A673 (cell line): Measurements from ENCODE around the gene APC. TPM values are rescaled to one million over a fixed set of nuclear protein-coding genes. Genes with fewer than 3 reads are reported as not detected.
A peak's percentile ranks its signal among the peaks of the same experiment; 100 is the strongest.
"Not testable (repeated sequence)": the region's sequence is repeated elsewhere in the genome, so short reads cannot be mapped to it uniquely, and the experiment has no call there.

Experiments
- BruUV-seq: library from RNA; stranded (reverse); fragments of 400-500 nt; replicated peaks from 2 replicates; lab custom pipeline; 2021; lab: Mats Ljungman, UMichigan
- CTCF ChIA-PET: fragments of 300-600 bp; sonication (Branson Sonifier 250); formaldehyde crosslinking; loops from one replicate; lab custom pipeline; 2022; ENCODE audit warnings: antibody characterized with exemption; lab: Charles Lee
- POLR2A ChIA-PET: fragments of 300-600 bp; sonication (Branson Sonifier 250); formaldehyde crosslinking; loops from one replicate; lab custom pipeline; 2022; ENCODE audit warnings: antibody characterized with exemption; ENCODE audit not compliant: low non-redundant PET; lab: Charles Lee
- DNase-seq: peaks from one replicate; pipeline ENCODE4 v3.0.0-alpha.2; 2015; ENCODE audit warnings: low spot score
- H3K27ac ChIP-seq: fragments of 200-600 bp; sonication (generic); 2 replicates; pipeline ENCODE4 v1.5.1; 2016; ENCODE audit warnings: mixed run types, low read depth, mild to moderate bottlenecking, mixed read lengths, antibody characterized with exemption, low read length; ENCODE audit not compliant: poor library complexity, severe bottlenecking
- H3K27me3 ChIP-seq: fragments of 200-600 bp; sonication (generic); replicated peaks from 2 replicates; pipeline ENCODE4 v1.6.1; 2017; ENCODE audit warnings: mixed run types, low read depth, mild to moderate bottlenecking, mixed read lengths, antibody characterized with exemption, low read length; ENCODE audit not compliant: insufficient read depth, poor library complexity
- H3K36me3 ChIP-seq: fragments of 200-600 bp; sonication (generic); 2 replicates; pipeline ENCODE4 v1.6.1; 2016; ENCODE audit warnings: mixed run types, mild to moderate bottlenecking, mixed read lengths, antibody characterized with exemption, low read length; ENCODE audit not compliant: insufficient read depth, poor library complexity, severe bottlenecking
- H3K4me1 ChIP-seq: fragments of 200-600 bp; sonication (generic); 2 replicates; pipeline ENCODE4 v1.6.1; 2017; ENCODE audit warnings: mixed run types, mild to moderate bottlenecking, mixed read lengths, antibody characterized with exemption, low read length; ENCODE audit not compliant: insufficient read depth, poor library complexity, severe bottlenecking
- H3K4me3 ChIP-seq: fragments of 200-600 bp; sonication (generic); 2 replicates; pipeline ENCODE4 v1.5.1; 2016; ENCODE audit warnings: low read depth, mixed run types, mild to moderate bottlenecking, mixed read lengths, low read length; ENCODE audit not compliant: poor library complexity, severe bottlenecking
- H3K9me3 ChIP-seq: fragments of 200-600 bp; sonication (generic); 2 replicates; pipeline ENCODE4 v1.6.1; 2016; ENCODE audit warnings: mixed run types, low read depth, mild to moderate bottlenecking, mixed read lengths, antibody characterized with exemption, low read length; ENCODE audit not compliant: poor library complexity, severe bottlenecking
- CTCF ChIP-seq: fragments of 300-800, 200-600 bp; sonication (generic); conservative IDR thresholded peaks from 2 replicates; pipeline ENCODE4 v1.5.1; 2017; ENCODE audit warnings: low read depth, mild to moderate bottlenecking, antibody characterized with exemption, low read length, moderate library complexity, mixed read lengths
- EZH2 ChIP-seq: fragments of 200-600 bp; sonication (generic); IDR thresholded peaks from 2 replicates; pipeline ENCODE4 v1.6.1; 2017; ENCODE audit warnings: borderline replicate concordance, low read depth, mild to moderate bottlenecking, mixed read lengths, antibody characterized with exemption, low read length; ENCODE audit not compliant: poor library complexity, severe bottlenecking
- intact Hi-C: fragments of 100-400 bp; cut with micrococcal nuclease; formaldehyde crosslinking; loops from one replicate; pipeline ENCODE4 v1.10.0; 2022; ENCODE audit not compliant: unreplicated experiment
- total RNA-seq: library from RNA; stranded (reverse); gene quantifications from 2 replicates; pipeline ENCODE4 v1.2.3, GENCODE V29; 2021

APC gene
- total RNA-seq, 1 experiment from 2014 or later = 39.3 TPM

- no peak for TF ChIP-seq EZH2
- TF ChIP-seq CTCF = no peak
- CTCF ChIA-PET = no interaction called here
- intact Hi-C loops = no loop called here
These were observed 117.0 kb downstream of the APC start for GRCh38 chr5:112854651-112855050.

GRCh38 chr5:112857866-112858265 lies 120.2 kb downstream of the APC start:
- CTCF ChIA-PET = no interaction called here

More at GRCh38 chr5:112854651-112855050, 117.0 kb downstream of the APC start:
- POLR2A ChIA-PET = no interaction called here
- no peak overlapping the region for H3K27ac ChIP-seq
- DNase-seq = no peak
- no peaks in the 10 kb centered on the region for H3K36me3 ChIP-seq
- H3K4me3 ChIP-seq = no peak overlapping the region
- BruUV-seq = no TSS peak
- no peaks in the 10 kb centered on the region for H3K4me1 ChIP-seq
- H3K27me3 ChIP-seq = peaks cover 6% of the 10 kb centered on the region
- no peaks in the 10 kb centered on the region for H3K9me3 ChIP-seq

GRCh38 chr5:112860571-112860928 lies 122.9 kb downstream of the APC start:
- DNase-seq, intact Hi-C loops, H3K9me3 ChIP-seq, POLR2A ChIA-PET, H3K27me3 ChIP-seq: not testable (repeated sequence)
- H3K4me3 ChIP-seq = peak overlapping the region; percentile 71
- CTCF ChIA-PET = interaction anchor here (0.8 kb wide), 1 partner anchor 12 kb away, joined by 3 read pairs; no protein-coding TSS in a partner anchor
- peaks cover 16% of the 10 kb centered on the region for H3K4me1 ChIP-seq
- TSS peak; percentile 97 for BruUV-seq
- peaks cover 28% of the 10 kb centered on the region for H3K36me3 ChIP-seq
- peak overlapping the region; percentile 88 for H3K27ac ChIP-seq

More at GRCh38 chr5:112857866-112858265, 120.2 kb downstream of the APC start:
- Histone ChIP-seq H3K9me3 (no peaks in the 10 kb centered on the region), H3K27ac (no peak overlapping the region), H3K4me1 (peaks cover 9% of the 10 kb centered on the region), H3K4me3 (no peak overlapping the region), H3K27me3 (peaks cover 6% of the 10 kb centered on the region), H3K36me3 (peaks cover under 1% of the 10 kb centered on the region)
- POLR2A ChIA-PET = no interaction called here
- DNase-seq = no peak
- no peak for TF ChIP-seq EZH2
- no peak for TF ChIP-seq CTCF
- intact Hi-C loops = no loop called here
- no TSS peak for BruUV-seq
